HG02885 (cell line): ENCODE data around the gene CH25H.
"Not testable (repeated sequence)": the region's sequence is repeated elsewhere in the genome, so short reads cannot be mapped to it uniquely, and the experiment has no call there.

Experiments used
- ATAC-seq: cut with Tn5 transposase; IDR thresholded peaks from one replicate; pipeline ENCODE4 v1.9.1; 2021; ENCODE audit warnings: mild to moderate bottlenecking; ENCODE audit not compliant: unreplicated experiment, poor library complexity

Gene CH25H

GRCh38 chr10:89207181-89207800 is at the start of gene CH25H:
CH25H (minus strand) TSS chr10:89207317; CDS start chr10:89207292, 25 bp downstream.
- ATAC-seq, result no peak

- no peak for ATAC-seq
Observed at GRCh38 chr10:89256340-89256739, 49.2 kb upstream of the CH25H start.

- no peak for ATAC-seq
Observed at GRCh38 chr10:89255793-89256192, 48.7 kb upstream of the CH25H start.

GRCh38 chr10:89255091-89255579 is 48.0 kb upstream of the CH25H start:
- not testable (repeated sequence) for ATAC-seq

- no peak for ATAC-seq
Observed at GRCh38 chr10:89252225-89252585, 45.1 kb upstream of the CH25H start.

GRCh38 chr10:89251409-89252224 is 44.5 kb upstream of the CH25H start, which contains the start of gene LIPA:
LIPA (minus strand) TSS chr10:89251775; CDS start chr10:89247648, 4,127 bp downstream.
- ATAC-seq, result peak; percentile 96

- no peak for ATAC-seq
Observed at GRCh38 chr10:89250865-89251408, 43.8 kb upstream of the CH25H start.

- ATAC-seq, result no peak
Observed at GRCh38 chr10:89248990-89249389, 41.9 kb upstream of the CH25H start.

- ATAC-seq, result not testable (repeated sequence)
Observed at GRCh38 chr10:89247623-89248022, 40.5 kb upstream of the CH25H start.

GRCh38 chr10:89245802-89246201 is 38.7 kb upstream of the CH25H start:
- peak; percentile 52 for ATAC-seq

- ATAC-seq, result peak; percentile 52
Observed at GRCh38 chr10:89242840-89243568, 35.9 kb upstream of the CH25H start.

GRCh38 chr10:89242345-89242684 is 35.2 kb upstream of the CH25H start:
- ATAC-seq, result no peak

- peak; percentile 37 for ATAC-seq
Observed at GRCh38 chr10:89241486-89242344, 34.6 kb upstream of the CH25H start.

- no peak for ATAC-seq
Observed at GRCh38 chr10:89241026-89241425, 33.9 kb upstream of the CH25H start.

GRCh38 chr10:89240519-89240918 is 33.4 kb upstream of the CH25H start:
- ATAC-seq, result no peak

GRCh38 chr10:89238956-89239644 is 32.0 kb upstream of the CH25H start:
- ATAC-seq, result no peak

- ATAC-seq, result no peak
Observed at GRCh38 chr10:89237849-89238248, 30.7 kb upstream of the CH25H start.

GRCh38 chr10:89236226-89236797 is 29.2 kb upstream of the CH25H start:
- ATAC-seq, result no peak
